Measurements from ENCODE around the gene LST1.
A peak's percentile ranks its signal among the peaks of the same experiment; 100 is the strongest.

The LST1 gene

DNA sequence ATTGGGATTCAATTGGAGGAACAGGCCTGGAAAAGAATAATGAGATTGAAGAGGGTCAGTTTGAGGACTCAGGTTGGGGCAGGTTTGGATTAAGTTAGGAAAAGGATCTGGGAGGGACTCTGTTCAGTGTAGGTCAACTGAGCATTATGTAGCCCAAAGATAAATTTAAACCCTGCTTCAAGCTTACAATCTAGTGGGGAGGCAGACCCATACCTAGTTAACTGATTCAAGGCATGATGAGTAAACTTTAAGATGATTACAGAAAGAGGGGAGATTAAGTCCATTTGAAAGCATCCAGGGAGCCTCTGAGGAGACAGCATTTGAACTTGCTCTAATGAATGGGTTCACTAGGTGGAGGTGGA is 25.4 kb upstream of the LST1 start:
- no peak for DNase-seq

- DNase-seq, result no peak
Measured at GRCh38 chr6:31567531-31568370, 18.3 kb upstream of the LST1 start.

DNA sequence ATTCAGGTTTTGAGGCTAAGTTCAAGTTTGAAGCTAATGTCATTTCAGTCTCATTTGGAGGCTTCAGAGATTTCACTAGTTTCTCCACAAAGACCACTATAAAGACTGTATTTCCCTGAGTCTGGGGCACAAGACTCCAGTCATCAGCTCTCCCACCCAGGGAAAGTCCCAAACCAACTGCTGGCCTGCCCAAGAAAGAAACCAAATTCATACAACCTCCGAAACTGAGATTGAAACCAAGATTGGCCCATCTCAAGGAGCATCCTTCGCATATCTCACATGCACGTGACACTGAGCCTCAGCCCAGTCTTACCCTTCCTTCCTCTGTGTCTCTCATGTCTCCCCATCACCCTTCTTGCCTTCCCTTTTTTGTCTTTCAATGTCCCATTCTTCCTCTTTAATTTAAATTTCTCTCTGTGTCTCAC is 17.5 kb upstream of the LST1 start:
- no peak for DNase-seq

- no peak for DNase-seq
Measured at GRCh38 chr6:31569861-31570536, 16.1 kb upstream of the LST1 start.

DNA sequence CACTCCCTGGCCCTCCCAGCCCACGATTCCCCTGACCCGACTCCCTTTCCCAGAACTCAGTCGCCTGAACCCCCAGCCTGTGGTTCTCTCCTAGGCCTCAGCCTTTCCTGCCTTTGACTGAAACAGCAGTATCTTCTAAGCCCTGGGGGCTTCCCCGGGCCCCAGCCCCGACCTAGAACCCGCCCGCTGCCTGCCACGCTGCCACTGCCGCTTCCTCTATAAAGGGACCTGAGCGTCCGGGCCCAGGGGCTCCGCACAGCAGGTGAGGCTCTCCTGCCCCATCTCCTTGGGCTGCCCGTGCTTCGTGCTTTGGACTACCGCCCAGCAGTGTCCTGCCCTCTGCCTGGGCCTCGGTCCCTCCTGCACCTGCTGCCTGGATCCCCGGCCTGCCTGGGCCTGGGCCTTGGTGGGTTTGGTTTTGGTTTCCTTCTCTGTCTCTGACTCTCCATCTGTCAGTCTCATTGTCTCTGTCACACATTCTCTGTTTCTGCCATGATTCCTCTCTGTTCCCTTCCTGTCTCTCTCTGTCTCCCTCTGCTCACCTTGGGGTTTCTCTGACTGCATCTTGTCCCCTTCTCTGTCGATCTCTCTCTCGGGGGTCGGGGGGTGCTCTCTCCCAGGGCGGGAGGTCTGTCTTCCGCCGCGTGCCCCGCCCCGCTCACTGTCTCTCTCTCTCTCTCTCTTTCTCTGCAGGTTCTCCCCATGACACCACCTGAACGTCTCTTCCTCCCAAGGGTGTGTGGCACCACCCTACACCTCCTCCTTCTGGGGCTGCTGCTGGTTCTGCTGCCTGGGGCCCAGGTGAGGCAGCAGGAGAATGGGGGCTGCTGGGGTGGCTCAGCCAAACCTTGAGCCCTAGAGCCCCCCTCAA is 13.8 kb upstream of the LST1 start, which contains the start of gene LTA:
TSS of gene LTA (plus strand) at position 249 of the 871 bp plus-strand sequence. CDS start at position 703, 454 bp downstream.
- no peak for DNase-seq

DNA sequence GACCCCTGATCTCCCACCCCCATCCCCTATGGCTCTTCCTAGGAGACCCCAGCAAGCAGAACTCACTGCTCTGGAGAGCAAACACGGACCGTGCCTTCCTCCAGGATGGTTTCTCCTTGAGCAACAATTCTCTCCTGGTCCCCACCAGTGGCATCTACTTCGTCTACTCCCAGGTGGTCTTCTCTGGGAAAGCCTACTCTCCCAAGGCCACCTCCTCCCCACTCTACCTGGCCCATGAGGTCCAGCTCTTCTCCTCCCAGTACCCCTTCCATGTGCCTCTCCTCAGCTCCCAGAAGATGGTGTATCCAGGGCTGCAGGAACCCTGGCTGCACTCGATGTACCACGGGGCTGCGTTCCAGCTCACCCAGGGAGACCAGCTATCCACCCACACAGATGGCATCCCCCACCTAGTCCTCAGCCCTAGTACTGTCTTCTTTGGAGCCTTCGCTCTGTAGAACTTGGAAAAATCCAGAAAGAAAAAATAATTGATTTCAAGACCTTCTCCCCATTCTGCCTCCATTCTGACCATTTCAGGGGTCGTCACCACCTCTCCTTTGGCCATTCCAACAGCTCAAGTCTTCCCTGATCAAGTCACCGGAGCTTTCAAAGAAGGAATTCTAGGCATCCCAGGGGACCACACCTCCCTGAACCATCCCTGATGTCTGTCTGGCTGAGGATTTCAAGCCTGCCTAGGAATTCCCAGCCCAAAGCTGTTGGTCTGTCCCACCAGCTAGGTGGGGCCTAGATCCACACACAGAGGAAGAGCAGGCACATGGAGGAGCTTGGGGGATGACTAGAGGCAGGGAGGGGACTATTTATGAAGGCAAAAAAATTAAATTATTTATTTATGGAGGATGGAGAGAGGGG is 12.6 kb upstream of the LST1 start:
- no peak for DNase-seq

DNA sequence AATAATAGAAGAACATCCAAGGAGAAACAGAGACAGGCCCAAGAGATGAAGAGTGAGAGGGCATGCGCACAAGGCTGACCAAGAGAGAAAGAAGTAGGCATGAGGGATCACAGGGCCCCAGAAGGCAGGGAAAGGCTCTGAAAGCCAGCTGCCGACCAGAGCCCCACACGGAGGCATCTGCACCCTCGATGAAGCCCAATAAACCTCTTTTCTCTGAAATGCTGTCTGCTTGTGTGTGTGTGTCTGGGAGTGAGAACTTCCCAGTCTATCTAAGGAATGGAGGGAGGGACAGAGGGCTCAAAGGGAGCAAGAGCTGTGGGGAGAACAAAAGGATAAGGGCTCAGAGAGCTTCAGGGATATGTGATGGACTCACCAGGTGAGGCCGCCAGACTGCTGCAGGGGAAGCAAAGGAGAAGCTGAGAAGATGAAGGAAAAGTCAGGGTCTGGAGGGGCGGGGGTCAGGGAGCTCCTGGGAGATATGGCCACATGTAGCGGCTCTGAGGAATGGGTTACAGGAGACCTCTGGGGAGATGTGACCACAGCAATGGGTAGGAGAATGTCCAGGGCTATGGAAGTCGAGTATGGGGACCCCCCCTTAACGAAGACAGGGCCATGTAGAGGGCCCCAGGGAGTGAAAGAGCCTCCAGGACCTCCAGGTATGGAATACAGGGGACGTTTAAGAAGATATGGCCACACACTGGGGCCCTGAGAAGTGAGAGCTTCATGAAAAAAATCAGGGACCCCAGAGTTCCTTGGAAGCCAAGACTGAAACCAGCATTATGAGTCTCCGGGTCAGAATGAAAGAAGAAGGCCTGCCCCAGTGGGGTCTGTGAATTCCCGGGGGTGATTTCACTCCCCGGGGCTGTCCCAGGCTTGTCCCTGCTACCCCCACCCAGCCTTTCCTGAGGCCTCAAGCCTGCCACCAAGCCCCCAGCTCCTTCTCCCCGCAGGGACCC is 11.7 kb upstream of the LST1 start:
- DNase-seq, result no peak

- DNase-seq, result no peak
Measured at GRCh38 chr6:31575335-31575901, 10.7 kb upstream of the LST1 start, which contains the start of gene TNF. TSS of gene TNF (plus strand) at chr6:31575565. CDS start at chr6:31575742, 177 bp downstream.

DNA sequence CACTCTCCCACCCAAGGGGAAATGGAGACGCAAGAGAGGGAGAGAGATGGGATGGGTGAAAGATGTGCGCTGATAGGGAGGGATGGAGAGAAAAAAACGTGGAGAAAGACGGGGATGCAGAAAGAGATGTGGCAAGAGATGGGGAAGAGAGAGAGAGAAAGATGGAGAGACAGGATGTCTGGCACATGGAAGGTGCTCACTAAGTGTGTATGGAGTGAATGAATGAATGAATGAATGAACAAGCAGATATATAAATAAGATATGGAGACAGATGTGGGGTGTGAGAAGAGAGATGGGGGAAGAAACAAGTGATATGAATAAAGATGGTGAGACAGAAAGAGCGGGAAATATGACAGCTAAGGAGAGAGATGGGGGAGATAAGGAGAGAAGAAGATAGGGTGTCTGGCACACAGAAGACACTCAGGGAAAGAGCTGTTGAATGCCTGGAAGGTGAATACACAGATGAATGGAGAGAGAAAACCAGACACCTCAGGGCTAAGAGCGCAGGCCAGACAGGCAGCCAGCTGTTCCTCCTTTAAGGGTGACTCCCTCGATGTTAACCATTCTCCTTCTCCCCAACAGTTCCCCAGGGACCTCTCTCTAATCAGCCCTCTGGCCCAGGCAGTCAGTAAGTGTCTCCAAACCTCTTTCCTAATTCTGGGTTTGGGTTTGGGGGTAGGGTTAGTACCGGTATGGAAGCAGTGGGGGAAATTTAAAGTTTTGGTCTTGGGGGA is 10.0 kb upstream of the LST1 start:
- no peak for DNase-seq

DNA sequence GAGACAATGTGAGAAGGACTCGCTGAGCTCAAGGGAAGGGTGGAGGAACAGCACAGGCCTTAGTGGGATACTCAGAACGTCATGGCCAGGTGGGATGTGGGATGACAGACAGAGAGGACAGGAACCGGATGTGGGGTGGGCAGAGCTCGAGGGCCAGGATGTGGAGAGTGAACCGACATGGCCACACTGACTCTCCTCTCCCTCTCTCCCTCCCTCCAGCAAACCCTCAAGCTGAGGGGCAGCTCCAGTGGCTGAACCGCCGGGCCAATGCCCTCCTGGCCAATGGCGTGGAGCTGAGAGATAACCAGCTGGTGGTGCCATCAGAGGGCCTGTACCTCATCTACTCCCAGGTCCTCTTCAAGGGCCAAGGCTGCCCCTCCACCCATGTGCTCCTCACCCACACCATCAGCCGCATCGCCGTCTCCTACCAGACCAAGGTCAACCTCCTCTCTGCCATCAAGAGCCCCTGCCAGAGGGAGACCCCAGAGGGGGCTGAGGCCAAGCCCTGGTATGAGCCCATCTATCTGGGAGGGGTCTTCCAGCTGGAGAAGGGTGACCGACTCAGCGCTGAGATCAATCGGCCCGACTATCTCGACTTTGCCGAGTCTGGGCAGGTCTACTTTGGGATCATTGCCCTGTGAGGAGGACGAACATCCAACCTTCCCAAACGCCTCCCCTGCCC is 9.0 kb upstream of the LST1 start:
- DNase-seq, result no peak

DNA sequence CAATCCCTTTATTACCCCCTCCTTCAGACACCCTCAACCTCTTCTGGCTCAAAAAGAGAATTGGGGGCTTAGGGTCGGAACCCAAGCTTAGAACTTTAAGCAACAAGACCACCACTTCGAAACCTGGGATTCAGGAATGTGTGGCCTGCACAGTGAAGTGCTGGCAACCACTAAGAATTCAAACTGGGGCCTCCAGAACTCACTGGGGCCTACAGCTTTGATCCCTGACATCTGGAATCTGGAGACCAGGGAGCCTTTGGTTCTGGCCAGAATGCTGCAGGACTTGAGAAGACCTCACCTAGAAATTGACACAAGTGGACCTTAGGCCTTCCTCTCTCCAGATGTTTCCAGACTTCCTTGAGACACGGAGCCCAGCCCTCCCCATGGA is 8.5 kb upstream of the LST1 start:
- no peak for DNase-seq

GRCh38 chr6:31578184-31579118 is 7.6 kb upstream of the LST1 start:
- peak; percentile 71 for DNase-seq

DNA sequence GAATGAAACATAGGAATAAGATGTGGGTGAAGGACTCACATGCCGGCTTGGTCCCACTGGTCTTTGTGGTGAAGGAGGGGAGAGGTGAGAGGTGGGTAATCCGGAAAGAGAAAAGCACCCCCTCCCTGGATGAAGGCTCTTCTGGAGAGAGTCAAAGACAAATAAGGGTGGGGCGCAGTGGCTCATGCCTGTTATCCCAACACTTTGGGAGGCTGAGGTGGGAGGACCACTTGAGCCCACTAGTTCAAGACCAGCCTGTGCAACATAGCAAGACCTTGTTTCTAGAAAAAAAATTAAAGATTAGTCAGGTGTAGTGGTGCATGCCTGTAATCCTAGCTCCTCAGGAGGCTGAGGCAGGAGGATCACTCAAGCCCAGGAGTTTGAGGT is 7.0 kb upstream of the LST1 start:
- DNase-seq, result no peak

GRCh38 chr6:31579546-31580437 is 6.3 kb upstream of the LST1 start:
- DNase-seq, result no peak

DNA sequence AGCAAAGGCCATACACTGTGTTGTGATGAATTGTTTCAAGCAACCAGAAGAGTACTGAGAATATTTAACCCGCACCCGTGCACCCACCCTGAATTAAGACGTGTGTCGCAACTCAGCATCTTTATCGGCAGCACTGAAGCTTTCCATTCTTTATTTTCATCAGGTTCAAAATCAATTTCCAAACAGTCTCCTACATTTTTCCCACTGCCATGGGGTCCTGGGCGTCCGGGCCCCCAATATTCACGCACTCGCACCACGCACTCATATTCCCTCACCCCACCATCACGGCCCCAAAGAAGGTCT is 5.7 kb upstream of the LST1 start:
- DNase-seq, result no peak

- peak; percentile 47 for DNase-seq
Measured at GRCh38 chr6:31580807-31581433, 5.2 kb upstream of the LST1 start.
